Stimulated activated CD8-positive, alpha-beta memory T cell treated with anti-CD3 and anti-CD28 coated beads, Interleukin-4, amount 100 ng/mL, for 4 hours (primary cell): ENCODE data around the gene EBF4.
"Not testable (repeated sequence)": the region's sequence is repeated elsewhere in the genome, so short reads cannot be mapped to it uniquely, and the experiment has no call there.

Source experiments
- DNase-seq, 2 donors: peaks; one replicate each; pipeline ENCODE4 v3.0.0-alpha.2; 2020; ENCODE audit warnings: low read depth in 2 of 2, low spot score in 1 of 2

The EBF4 gene

GRCh38 chr20:2794202-2794748 lies 101.7 kb downstream of the EBF4 start:
- no peak for DNase-seq

GRCh38 chr20:2794866-2795447 lies 102.4 kb downstream of the EBF4 start:
- DNase-seq, result no peak

- DNase-seq, result no peak
These were observed 102.9 kb downstream of the EBF4 start for GRCh38 chr20:2795451-2795850.

GRCh38 chr20:2796011-2796660 lies 103.6 kb downstream of the EBF4 start:
- no peak for DNase-seq

DNA sequence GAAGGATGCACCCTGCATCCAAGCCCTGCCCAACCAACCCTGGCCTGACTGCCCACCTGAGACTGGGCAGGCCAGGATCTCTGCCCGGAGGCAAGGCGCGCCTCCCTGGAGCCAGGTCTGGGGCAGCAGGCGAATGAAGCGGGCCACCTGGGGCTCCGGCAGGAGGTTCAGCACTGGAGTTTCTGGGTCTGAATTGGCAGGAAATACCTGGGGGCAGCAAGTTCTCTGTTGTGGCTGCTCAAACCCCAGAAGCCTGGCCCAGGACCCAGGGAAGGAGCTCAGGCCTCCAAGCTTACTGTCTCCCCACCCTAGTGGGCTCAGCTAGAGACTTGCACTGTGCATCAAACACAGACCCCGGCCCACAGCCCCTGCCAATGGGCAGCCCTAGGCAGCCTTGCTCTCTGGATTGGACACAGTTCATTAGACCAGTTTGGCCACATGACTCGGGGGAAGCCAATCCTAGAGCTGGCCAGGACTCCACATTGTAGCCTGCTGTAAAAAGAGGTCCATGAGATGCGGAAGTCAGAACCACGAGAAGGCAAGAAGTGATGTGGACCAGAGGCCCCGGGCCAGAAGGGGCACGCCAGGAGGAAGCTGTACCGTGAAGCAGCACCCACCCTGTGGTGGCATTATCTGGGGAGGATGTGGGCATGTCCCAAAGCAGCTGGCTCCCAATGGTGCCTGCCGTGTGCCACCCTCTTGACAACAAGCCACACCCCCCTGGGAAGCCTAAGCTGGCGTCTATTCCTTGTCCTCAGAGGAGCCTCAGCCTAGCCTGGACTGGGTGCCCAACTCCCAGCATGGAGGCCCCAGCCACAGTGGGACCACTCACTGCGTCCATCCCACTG lies 104.8 kb downstream of the EBF4 start:
- DNase-seq, result no peak

DNA sequence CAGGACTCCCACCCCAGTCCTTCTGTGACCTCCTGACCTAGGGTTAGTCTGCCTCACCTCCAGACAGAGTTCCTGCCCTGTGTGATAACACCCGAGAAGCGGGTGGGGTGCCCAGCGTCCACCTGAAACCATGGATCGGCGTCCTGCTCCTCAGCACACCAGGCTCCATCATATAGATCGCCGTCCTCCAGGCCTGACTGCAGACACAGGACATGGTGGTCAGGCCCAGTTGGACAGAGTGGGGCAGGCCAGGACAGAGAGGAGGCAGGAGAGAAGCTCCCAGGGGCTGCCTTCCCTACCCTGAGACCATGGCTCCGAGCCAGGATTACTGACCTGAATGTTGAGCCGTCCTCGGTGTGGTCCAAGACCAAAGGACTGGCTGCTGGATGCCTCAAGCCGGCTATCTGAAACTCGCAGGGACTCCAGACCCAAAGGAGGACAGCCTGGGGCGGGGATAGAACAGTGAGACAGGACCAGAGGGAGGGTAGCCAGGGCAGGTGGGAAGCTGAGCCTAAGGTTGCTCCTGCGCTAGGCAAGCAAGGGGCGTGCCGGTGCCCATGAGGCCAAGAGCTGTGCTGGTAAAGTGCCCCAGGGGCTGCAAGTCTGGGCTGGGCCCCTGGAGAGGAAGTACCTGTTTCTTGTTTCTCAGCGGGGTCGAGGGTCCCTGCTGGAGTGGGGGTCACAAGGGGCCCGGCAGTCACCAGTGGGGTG lies 105.7 kb downstream of the EBF4 start:
- DNase-seq, result no peak

DNA sequence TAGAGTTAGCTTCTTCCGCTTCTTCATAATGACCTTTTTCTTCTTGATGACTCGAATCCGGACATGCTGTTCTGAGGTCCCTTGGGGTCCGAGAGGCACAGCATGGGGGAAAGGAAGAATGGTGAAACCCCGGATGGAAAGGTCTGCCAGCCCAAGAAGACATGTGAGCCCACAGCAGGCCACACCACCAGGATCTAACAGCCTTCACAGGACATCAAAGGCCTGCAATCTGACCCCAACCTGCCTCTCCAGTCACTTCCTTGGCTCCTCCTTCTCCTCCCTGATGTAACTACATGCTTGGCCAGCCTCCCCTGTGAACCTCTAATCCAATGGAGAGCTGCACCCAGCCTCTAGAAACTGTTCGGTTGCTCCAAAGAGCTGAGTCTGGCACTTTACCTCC lies 106.2 kb downstream of the EBF4 start:
- no peak for DNase-seq

DNA sequence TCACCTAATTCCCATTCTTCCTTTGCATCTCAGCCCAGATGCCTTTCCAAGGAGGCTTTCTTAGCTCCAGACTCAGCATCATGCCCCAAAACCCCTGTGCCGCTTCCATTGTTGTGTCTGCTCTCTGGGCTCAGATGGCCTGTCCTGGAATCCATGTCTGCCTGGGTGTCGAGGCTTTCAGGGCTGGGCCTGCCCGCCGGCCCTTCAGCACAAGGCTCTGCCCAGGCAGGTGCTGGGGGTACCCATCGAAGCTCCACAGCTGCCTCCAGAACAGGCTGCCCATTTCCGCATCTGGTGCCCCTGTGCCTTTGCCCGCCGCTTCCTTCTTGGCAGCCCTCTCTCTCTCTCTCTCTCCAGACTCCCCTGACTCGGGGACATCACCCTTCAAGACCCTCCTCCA lies 106.7 kb downstream of the EBF4 start:
- DNase-seq, result no peak

DNA sequence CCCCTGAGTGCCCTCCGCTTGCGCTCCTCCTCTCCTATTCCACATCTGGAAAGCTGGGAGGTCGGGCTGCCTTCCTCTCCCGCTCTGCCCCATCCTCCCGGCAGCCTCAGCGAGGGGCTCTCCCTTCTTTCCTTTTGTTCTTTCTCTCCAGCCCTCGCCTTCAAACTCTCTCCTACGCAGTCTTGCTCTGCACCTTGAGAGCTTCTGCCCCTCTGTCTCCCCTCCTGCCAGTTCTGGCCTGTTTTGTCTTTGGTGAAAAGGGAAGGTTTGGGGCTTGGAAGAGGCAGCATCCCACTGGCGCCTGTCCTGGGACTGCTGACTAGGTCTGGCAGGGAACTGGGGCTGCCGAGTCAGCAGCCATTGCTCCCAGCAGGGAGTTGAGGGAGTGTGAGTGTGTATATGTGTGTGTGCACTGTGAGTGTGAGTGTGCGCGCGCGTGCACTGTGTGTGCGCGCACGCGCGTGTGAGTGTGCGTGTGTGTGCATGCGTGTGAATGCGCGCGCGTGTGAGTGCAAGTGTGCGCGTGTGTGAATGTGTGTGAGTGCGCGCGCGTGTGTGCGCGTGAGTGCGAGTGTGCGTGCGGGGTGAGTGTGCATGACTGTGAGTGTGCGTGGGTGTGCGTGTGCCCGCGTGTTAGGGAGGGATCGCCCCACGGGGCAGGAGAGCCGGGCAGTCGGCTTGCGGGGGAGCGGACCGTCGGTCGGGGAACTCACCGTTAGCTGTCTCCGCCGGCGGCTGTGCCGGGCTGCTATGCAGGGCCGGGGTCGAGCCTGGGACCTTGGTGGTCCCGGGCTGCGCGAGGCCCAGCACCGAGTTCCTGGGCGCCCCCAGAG lies 107.3 kb downstream of the EBF4 start:
- DNase-seq, result no peak

DNA sequence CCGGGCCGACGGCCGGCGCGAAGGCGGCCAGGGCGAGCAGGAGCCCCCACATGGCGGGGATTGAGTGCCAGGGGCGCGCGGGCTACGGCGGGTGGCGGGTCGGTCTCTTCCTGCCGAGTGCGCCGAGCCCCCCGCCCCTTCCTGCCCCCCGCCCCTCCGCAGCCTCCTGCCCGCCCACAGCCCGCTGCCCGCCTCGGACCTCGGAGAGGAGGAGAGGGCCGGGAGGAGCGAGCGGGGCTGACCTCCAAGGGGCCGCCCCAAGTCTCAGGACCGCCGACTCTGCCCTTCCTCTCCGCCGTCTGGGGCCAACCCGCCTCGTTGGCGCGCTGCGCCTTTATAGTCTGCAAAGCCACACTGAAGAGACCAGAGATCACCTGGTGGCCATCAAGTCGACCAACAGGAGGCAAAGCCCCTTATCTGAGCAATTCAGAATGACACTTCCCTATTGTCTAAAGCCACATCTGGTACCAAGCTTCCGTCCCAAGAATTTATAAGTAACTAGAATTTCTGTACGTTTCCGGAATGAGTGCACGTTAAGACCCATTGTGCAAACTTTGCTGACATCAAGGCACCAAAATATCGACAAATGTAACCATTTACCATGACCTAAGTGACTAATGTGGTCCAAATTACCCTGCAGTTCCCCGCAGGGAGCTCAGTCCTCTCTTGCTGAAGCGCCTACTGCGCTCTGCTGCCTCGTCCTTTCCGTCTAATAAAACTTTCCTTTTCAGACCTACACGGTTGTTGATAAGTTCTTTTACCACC lies 108.1 kb downstream of the EBF4 start, which contains the start of gene CPXM1:
Gene CPXM1 (minus strand): TSS at position 107 of the 765 bp plus-strand sequence. CDS start 55 bp downstream, at position 52.
- no peak for DNase-seq

GRCh38 chr20:2801286-2801728 lies 108.7 kb downstream of the EBF4 start:
- DNase-seq, result no peak

DNA sequence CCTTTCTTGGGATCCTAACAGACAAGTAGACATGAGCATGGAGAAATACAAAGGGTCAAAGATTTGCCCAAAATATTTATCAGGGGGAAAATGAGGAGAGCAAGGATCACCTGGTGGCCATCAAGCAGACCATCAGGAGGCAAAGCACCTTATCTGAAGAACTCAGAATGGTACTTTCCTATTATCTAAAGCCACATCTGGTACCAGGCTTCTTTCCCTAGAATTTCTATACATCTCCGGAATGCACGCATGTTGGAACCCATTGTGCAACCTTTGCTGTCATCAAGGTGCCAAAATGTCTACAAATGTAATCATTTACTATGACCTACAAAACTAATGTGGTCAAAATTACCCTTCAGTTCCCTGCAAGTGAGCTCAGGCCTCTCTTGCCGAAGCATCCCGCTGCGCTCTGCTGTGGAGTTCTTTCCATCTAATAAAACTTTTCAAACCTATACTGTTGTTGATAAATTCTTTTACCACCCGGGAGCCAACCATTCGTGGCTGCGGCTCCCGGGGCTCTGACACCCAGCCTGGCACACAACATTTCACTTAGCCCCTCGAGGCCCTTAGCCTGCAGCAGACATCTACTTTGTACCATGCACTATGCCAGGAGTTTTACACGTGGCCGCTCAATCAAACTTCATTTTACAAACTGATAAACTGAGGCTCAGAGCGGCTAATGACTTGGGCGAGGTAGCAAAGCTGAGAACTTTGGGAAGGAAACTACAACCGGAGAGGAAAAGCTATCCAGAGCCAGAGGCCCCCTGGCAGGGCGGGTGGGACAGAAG lies 111.7 kb downstream of the EBF4 start:
- DNase-seq, result no peak

- no peak for DNase-seq
These were observed 112.5 kb downstream of the EBF4 start for GRCh38 chr20:2804852-2805688.

GRCh38 chr20:2805689-2806350 lies 113.2 kb downstream of the EBF4 start:
- no peak for DNase-seq

GRCh38 chr20:2806351-2806701 lies 113.7 kb downstream of the EBF4 start:
- DNase-seq, result no peak

DNA sequence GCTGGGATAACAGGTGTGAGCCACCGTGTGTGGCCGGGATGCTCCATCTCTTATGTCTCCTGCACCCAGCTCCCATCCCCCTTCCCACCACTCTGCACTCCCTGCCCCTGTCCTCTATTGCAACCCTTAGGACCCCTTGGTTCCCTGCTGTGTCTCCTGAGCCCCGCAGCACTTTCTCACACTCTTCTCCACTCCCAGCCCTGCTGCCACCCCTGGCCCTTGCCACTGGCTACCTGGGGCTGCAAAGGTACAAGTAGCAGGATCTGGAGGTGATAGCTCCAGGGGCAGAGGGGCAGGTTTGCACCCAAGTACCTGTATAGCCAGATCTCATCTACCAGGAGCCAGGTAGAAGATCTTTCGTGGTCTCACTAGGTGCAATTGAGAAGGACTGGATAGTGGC lies 114.4 kb downstream of the EBF4 start:
- no peak for DNase-seq

DNA sequence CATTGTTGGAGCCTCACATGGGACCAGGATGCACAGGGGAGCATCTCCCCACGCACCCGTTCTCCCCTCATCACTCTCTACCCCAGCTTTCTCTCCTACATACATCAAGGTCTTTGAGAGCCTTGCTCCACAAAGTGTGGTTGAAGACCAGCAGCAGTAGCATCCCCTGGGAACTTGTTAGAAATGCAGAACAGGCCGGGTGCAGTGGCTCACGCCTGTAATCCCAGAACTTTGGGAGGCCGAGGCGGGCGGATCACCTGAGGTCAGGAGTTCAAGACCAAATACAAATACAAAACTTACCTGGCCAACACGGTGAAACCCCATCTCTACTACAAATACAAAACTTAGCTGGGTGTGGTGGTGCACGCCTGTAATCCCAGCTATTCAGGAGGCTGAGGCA lies 115.3 kb downstream of the EBF4 start:
- not testable (repeated sequence) for DNase-seq
